GM23248 (cell line): Measurements from ENCODE around the gene DLG2.

Source experiments
- EZH2 ChIP-seq: fragments of 200-600 bp; sonication (generic); IDR thresholded peaks from 2 replicates; pipeline ENCODE4 v1.6.1; 2018; ENCODE audit warnings: antibody characterized with exemption, mild to moderate bottlenecking; ENCODE audit not compliant: insufficient read depth, poor library complexity, severe bottlenecking
- EZH2phosphoT487 ChIP-seq: fragments of 200-600 bp; sonication (generic); IDR thresholded peaks from 2 replicates; pipeline ENCODE4 v1.6.1; 2018; ENCODE audit warnings: antibody characterized with exemption, moderate library complexity, mild to moderate bottlenecking, low read depth; ENCODE audit not compliant: insufficient read depth

DNA sequence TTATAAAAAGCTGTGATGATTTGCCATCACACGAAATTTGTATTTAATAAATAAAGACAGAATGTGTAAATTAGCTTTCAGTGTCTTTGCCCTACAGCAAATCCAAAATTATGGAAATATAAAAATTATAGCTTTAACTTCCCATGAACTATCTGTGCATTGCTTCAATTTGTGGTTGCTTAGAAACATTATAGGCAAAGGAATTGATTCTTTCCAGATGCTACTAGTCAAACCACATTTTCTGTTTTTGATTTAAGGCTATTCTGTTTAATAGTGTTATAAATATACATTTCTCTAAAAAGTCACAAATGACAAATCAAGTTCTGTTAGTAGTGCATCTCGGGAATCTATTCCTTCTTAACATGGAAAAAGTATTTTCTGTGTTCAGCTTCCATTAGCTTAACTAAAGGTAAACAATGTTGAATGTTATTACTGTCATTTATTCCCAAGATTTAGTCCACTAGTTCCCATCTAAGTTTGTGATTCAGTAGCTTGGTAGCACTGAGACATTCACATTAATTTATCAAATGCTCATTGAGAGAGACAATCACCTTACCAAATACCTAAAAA, 1254.7 kb downstream of the DLG2 start:
- TF ChIP-seq EZH2phosphoT487 = no peak
- TF ChIP-seq EZH2 = no peak
